Measurements from ENCODE around the gene ILF2. TPM values are rescaled to one million over a fixed set of nuclear protein-coding genes. Genes with fewer than 3 reads are reported as not detected.

Gene ILF2
- polyA plus RNA-seq, 1 of the 3 experiments (the other 2 are of a cell fraction) = 189 TPM

GRCh38 chr1:153638261-153638660, 32.5 kb downstream of the ILF2 start (continued):
- TF ChIP-seq REST (IDR thresholded peaks at IDR 0.05; ENCODE audit: low read depth, low read length) = no peak
- no peak for TF ChIP-seq GATA2 (CRISPR knock-in tag; IDR thresholded peaks at IDR 0.05)
- no peak for TF ChIP-seq TEAD4 (IDR thresholded peaks at IDR 0.05; ENCODE audit: borderline replicate concordance, insufficient read depth)
- TF ChIP-seq TAF1 (IDR thresholded peaks at IDR 0.05; ENCODE audit: borderline replicate concordance, low read depth, low read length) = no peak
- no peak for TF ChIP-seq MAX (IDR thresholded peaks at IDR 0.05; ENCODE audit: low read depth)
- no peak for TF ChIP-seq TCF12 (IDR thresholded peaks at IDR 0.05)
- TF ChIP-seq SIN3A (IDR thresholded peaks at IDR 0.05; ENCODE audit: borderline replicate concordance, low read depth, low read length) = no peak
- TF ChIP-seq FOXM1 (IDR thresholded peaks at IDR 0.05; ENCODE audit: low read depth) = no peak

- Histone ChIP-seq H3K36me3 (replicated peaks in 1 of 2; ENCODE audit: control insufficient read depth in 1 of 2, insufficient read depth in 2 of 2, low read length in 1 of 2) (peaks cover 44 to 59% of the 10 kb centered on the region in 2 experiments), H3K27ac (ENCODE audit: low read depth in 2 of 2, low read length in 1 of 2) (no peak overlapping the region), H3K79me2 (ENCODE audit: insufficient read depth) (peaks cover 70% of the 10 kb centered on the region), H3K9ac (no peak overlapping the region), H3K4me1 (ENCODE audit: control insufficient read depth in 1 of 2, insufficient read depth in 2 of 2, low read depth in 1 of 2, low read length in 1 of 2) (no peaks in the 10 kb centered on the region; a peak in 1 of 4 replicates), H4K20me1 (ENCODE audit: insufficient read depth) (peaks cover 3% of the 10 kb centered on the region; the same call in 1 of the 2 replicates), H2AFZ (ENCODE audit: low read depth) (no peak overlapping the region), H3K4me2 (no peak overlapping the region), H3K4me3 (ENCODE audit: low read depth in 2 of 2, low read length in 1 of 2) (no peak overlapping the region), H3K9me3 (no peaks in the 10 kb centered on the region), H3K9me2 (no peaks in the 10 kb centered on the region), H3F3A (replicated peaks; ENCODE audit: insufficient read depth) (peaks cover 24% of the 10 kb centered on the region), H3K27me3 (ENCODE audit: insufficient read depth) (no peaks in the 10 kb centered on the region)
- POLR2A ChIA-PET = interaction anchor here (0.6 kb wide), 1 partner anchor 14 kb away, joined by 3 read pairs; no protein-coding TSS in a partner anchor
- CTCF ChIA-PET = no interaction called here
- WGBS (ENCODE audit: low lambda C conversion rate) = 96% methylated on average over 9 of the region's 9 CpGs
- no peak for TF ChIP-seq RFX5 (IDR thresholded peaks at IDR 0.05; ENCODE audit: low read length)
- TF ChIP-seq USF1 (IDR thresholded peaks at IDR 0.05; ENCODE audit: borderline replicate concordance, low read depth) = no peak
- no peak for TF ChIP-seq POLR2AphosphoS5 (IDR thresholded peaks at IDR 0.05; ENCODE audit: low read depth, low read length)
- DNase-seq = no peak
These were observed 34.5 kb downstream of the ILF2 start for GRCh38 chr1:153636312-153636711.

All from SK-N-SH (cell line).